Testis (tissue), 3 donors: ENCODE measurements around the gene SHE. TPM values are rescaled to one million over a fixed set of nuclear protein-coding genes. Genes with fewer than 3 reads are reported as not detected.
A peak's percentile ranks its signal among the peaks of the same experiment; 100 is the strongest.

Source experiments
- DNase-seq: peaks from one replicate; pipeline ENCODE4 v3.0.0-alpha.2; 2019
- H3K27ac ChIP-seq, 2 donors: fragments of 200-600 bp; sonication (generic); one replicate each; pipeline ENCODE4 v1.5.1; 2019
- H3K27me3 ChIP-seq: fragments of 200-600 bp; sonication (generic); one replicate; pipeline ENCODE4 v1.5.1; 2019
- H3K36me3 ChIP-seq: fragments of 200-600 bp; sonication (generic); one replicate; pipeline ENCODE4 v1.5.1; 2017; ENCODE audit warnings: low read depth; ENCODE audit errors: missing control alignments
- H3K4me1 ChIP-seq: fragments of 200-600 bp; sonication (generic); one replicate; pipeline ENCODE4 v1.5.1; 2019
- H3K4me3 ChIP-seq, 2 donors: fragments of 200-600 bp; sonication (generic); one replicate each; pipeline ENCODE4 v1.5.1; 2017 to 2019
- H3K9me3 ChIP-seq: fragments of 200-600 bp; sonication (generic); one replicate; pipeline ENCODE4 v1.5.1; 2017
- POLR2A ChIP-seq: fragments of 450-650 bp; IDR thresholded peaks from one replicate; pipeline ENCODE4 v1.6.1; 2017; ENCODE audit warnings: antibody characterized with exemption, mild to moderate bottlenecking, moderate library complexity
- WGBS, 2 donors: methylation state at CpG; one replicate each; pipeline ENCODE4 v1.1.5; 2018; 5-methylcytosine and 5-hydroxymethylcytosine counted together
- intact Hi-C: fragments of 100-400 bp; cut with DNase I; formaldehyde crosslinking; loops from one replicate; pipeline ENCODE4 v1.15.1; 2023; ENCODE audit warnings: low total_unique reads
- polyA plus RNA-seq: library from polyadenylated mRNA; stranded (reverse); fragments of 350-450 nt; fragmentation: Illumina TruSeq; extraction: RNeasy Lipid Tissue Mini Kit (QIAGEN cat#74804); gene quantifications from one replicate; pipeline ENCODE4 v1.2.3, GENCODE V29; 2014; ENCODE audit warnings: low read depth, low replicate concordance; ENCODE audit not compliant: insufficient read depth
- total RNA-seq, 2 donors: library from RNA; depleted of rRNA; stranded (reverse); fragments of >200 nt; gene quantifications; one replicate each; pipeline ENCODE4 v1.2.3, GENCODE V29; 2016
- TF ChIP-seq, protein P1 (sequence below), 3 experiments: fragments of 450-650 bp in 2 of 3; fragments of 200-600 bp in 1 of 3; sonication (generic) in 1 of 3; IDR thresholded peaks; one replicate each; pipeline ENCODE4 v1.5.1; 2016 to 2019; ENCODE audit warnings: antibody characterized with exemption in 3 of 3, mild to moderate bottlenecking in 2 of 3, moderate library complexity in 1 of 3

Gene SHE
- total and polyA plus RNA-seq, 3 donors from 2014 or later: 50.9 to 57.9 (median 53.7) TPM

DNA sequence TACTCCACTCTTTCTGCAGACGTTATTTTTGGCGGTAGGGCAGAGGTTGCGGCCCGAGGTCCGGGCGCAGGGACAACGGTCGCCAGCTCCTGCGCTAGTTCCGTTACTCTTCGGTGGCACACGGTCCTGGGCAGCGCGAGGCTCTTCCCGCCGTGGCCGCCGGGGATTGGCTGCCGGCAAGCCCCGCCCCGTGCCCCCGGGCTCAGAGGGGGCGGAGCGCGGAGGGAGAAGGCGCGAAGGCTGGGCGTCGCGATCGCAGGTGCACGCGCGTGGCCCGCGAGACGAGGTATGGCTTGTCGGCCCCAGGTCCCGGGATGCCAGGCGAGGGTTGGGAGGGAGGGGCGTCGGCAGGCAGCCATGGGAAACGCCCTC lies 518 bp upstream of the SHE start:
- no peaks in the 10 kb centered on the region for H3K9me3 ChIP-seq
- WGBS, 2 donors: 8 to 24% methylated on average over 20 to 35 of the region's 43 CpGs
- no peaks in the 10 kb centered on the region for H3K27me3 ChIP-seq
- no peaks in the 10 kb centered on the region for H3K4me1 ChIP-seq
- peak; percentile 74 for DNase-seq
- TF ChIP-seq, protein P1, sequence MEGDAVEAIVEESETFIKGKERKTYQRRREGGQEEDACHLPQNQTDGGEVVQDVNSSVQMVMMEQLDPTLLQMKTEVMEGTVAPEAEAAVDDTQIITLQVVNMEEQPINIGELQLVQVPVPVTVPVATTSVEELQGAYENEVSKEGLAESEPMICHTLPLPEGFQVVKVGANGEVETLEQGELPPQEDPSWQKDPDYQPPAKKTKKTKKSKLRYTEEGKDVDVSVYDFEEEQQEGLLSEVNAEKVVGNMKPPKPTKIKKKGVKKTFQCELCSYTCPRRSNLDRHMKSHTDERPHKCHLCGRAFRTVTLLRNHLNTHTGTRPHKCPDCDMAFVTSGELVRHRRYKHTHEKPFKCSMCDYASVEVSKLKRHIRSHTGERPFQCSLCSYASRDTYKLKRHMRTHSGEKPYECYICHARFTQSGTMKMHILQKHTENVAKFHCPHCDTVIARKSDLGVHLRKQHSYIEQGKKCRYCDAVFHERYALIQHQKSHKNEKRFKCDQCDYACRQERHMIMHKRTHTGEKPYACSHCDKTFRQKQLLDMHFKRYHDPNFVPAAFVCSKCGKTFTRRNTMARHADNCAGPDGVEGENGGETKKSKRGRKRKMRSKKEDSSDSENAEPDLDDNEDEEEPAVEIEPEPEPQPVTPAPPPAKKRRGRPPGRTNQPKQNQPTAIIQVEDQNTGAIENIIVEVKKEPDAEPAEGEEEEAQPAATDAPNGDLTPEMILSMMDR (IDR thresholded peaks at IDR 0.05): no peak
- no peak for TF ChIP-seq POLR2A
- H3K4me3 ChIP-seq: peak overlapping the region; percentile 65 to 72
- peak overlapping the region; percentile 89 to 91 for H3K27ac ChIP-seq
- intact Hi-C loops: no loop called here
- no peaks in the 10 kb centered on the region for H3K36me3 ChIP-seq

DNA sequence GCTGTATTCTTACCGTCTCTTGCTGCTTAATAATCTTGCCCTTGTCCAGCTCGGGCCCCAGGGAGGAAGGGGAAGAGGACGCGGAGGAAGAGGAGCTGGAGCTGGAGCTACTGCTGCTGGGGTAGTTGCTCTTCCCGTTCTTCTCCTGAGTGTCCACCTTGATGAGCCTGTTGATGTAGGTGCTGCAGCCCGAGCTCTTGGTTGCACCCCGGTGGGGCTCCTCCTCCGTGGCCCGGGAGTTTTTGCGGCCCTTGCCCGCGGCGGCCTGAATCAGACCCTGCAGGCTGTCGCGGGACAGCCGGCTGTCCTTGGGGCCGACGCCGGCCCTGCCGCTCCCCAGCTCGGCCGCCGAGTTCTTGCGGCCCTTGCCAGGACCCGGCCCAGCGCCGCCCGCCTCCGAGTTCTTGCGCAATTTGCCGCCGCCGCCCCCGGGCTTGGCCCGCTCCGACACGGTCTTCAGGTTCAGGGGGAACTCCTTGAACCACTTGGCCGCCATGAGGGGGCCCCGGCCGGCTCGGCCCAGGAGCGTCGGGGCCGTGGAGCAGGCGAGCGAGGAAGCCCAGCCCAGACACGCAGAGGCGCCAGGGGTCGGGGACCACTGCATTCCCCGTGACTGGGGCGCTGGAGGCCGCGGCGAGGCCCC lies 668 bp downstream of the SHE start:
- Histone ChIP-seq H3K4me1 (peaks cover 5% of the 10 kb centered on the region), H3K9me3 (no peaks in the 10 kb centered on the region), H3K27me3 (no peaks in the 10 kb centered on the region), H3K36me3 (no peaks in the 10 kb centered on the region), H3K4me3 (peak overlapping the region; percentile 65 to 72), H3K27ac (peak overlapping the region; percentile 89 to 91)
- peak; percentile 39 for DNase-seq
- WGBS, 2 donors: 2 to 6% methylated on average over 10 to 30 of the region's 54 CpGs
- no peak for TF ChIP-seq POLR2A
- TF ChIP-seq, protein P1 (IDR thresholded peaks at IDR 0.05): no peak
- intact Hi-C loops: no loop called here

DNA sequence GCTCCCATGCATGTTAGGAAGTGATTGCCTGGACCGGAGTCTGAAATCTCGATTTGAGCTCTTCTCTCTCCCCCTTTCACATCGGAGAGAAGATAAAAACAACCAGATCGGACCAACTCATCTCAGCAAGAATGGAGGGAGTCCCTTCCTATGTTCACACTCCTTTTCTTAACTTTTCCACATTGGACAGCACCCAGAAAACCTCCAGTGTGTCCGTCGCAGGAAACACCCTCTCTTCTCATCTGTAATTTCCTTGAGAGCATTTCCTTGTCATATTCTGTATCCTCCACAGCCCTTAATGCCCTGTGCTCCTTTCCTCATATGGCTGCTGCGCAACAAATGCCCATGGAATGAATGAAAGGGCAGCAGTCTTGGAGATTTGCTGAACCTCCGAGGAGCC lies 1.7 kb downstream of the SHE start:
- Histone ChIP-seq H3K4me3 (peak overlapping the region; percentile 65 to 72), H3K36me3 (no peaks in the 10 kb centered on the region), H3K9me3 (no peaks in the 10 kb centered on the region), H3K4me1 (peaks cover 5% of the 10 kb centered on the region), H3K27ac (no peak overlapping the region), H3K27me3 (no peaks in the 10 kb centered on the region)
- 32 to 45% methylated on average over 8 of the region's 8 CpGs for WGBS, 2 donors
- TF ChIP-seq, protein P1 (IDR thresholded peaks at IDR 0.05): no peak
- no peak for TF ChIP-seq POLR2A
- no peak for DNase-seq
- intact Hi-C loops: no loop called here

DNA sequence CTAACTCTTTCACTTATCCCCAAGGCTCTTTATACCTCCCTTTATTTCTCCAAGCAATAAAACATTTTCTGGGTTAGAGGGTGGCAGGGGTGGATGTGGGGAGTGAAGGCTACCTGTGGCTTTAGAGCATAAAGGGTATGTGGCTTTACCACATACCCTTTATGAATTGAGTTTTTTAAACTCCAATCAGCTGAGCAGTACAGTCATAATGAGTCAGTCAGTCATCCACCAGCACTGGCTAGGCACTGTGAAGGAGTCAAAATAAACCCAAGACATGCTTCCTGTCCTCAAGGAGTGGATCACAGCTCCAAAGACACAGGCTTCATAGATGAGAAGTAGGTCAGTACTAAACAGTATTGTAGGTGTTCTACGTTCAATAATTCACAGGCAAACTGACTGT lies 2.8 kb downstream of the SHE start:
- Histone ChIP-seq H3K27ac (no peak overlapping the region), H3K9me3 (no peaks in the 10 kb centered on the region), H3K27me3 (no peaks in the 10 kb centered on the region), H3K4me1 (peaks cover 5% of the 10 kb centered on the region), H3K36me3 (no peaks in the 10 kb centered on the region), H3K4me3 (no peak overlapping the region)
- 67 to 71% methylated on average over 1 of the region's 1 CpG for WGBS, 2 donors
- TF ChIP-seq, protein P1 (IDR thresholded peaks at IDR 0.05): no peak
- no peak for TF ChIP-seq POLR2A
- intact Hi-C loops: no loop called here
- DNase-seq: no peak
